ENCODE measurements around the gene SEC11A. TPM values are rescaled to one million over a fixed set of nuclear protein-coding genes. Genes with fewer than 3 reads are reported as not detected.

SEC11A gene
- total RNA-seq, 2 experiments from 2014 or later: 44.1 to 47.0 TPM

GRCh38 chr15:84629033-84629432 is 86.9 kb downstream of the SEC11A start:
- peaks cover 22% of the 10 kb centered on the region for H3K4me1 Mint-ChIP-seq (ENCODE audit: low read depth)
- H3K9me3 Mint-ChIP-seq: no peaks in the 10 kb centered on the region
- intact Hi-C loops (cut with DNase I, micrococcal nuclease): no loop called here
- no peak overlapping the region for H3K4me3 Mint-ChIP-seq
- H3K27me3 Mint-ChIP-seq: no peaks in the 10 kb centered on the region
- Histone ChIP-seq H3K27me3 (ENCODE audit: control insufficient read depth in 1 of 2, insufficient read depth in 2 of 2, low read length in 2 of 2) (no peaks in the 10 kb centered on the region), H3K9me3 (ENCODE audit: control insufficient read depth in 1 of 2, insufficient read depth in 1 of 2, low read length in 2 of 2) (no peaks in the 10 kb centered on the region), H3K4me1 (ENCODE audit: insufficient read depth, low read length) (peaks cover 26% of the 10 kb centered on the region), H3K36me3 (ENCODE audit: insufficient read depth, low read length) (no peaks in the 10 kb centered on the region), H3K4me3 (ENCODE audit: low read length) (no peak overlapping the region), H3K27ac (ENCODE audit: low read depth in 1 of 2, low read length in 2 of 2) (no peak overlapping the region)
- DNase-seq: no peak
- TF ChIP-seq CTCF (IDR thresholded peaks at IDR 0.05): no peak
- ChIA-PET CTCF (interaction anchor here (1.0 kb wide), 1 partner anchor 120 kb away, joined by 3 read pairs; no protein-coding TSS in a partner anchor), POLR2A (interaction anchor here (0.8 to 0.9 kb wide), 2 partner anchors 29 to 37 kb away, joined by 3 read pairs; partner anchors contain the start of gene NMB)
- H3K27ac Mint-ChIP-seq: no peak overlapping the region
- no peak for ATAC-seq (ENCODE audit: poor library complexity)
- peaks cover 37% of the 10 kb centered on the region for H3K36me3 Mint-ChIP-seq (ENCODE audit: low read depth)

- no peaks in the 10 kb centered on the region for H3K27me3 Mint-ChIP-seq
- intact Hi-C loops (cut with DNase I, micrococcal nuclease): no loop called here
- no peaks in the 10 kb centered on the region for H3K27me3 ChIP-seq (ENCODE audit: control insufficient read depth in 1 of 2, insufficient read depth in 2 of 2, low read length in 2 of 2)
- H3K4me3 ChIP-seq (ENCODE audit: low read length): no peak overlapping the region
- ATAC-seq (ENCODE audit: poor library complexity): no peak
- H3K36me3 ChIP-seq (ENCODE audit: insufficient read depth, low read length): peaks cover 25% of the 10 kb centered on the region
- CTCF ChIA-PET: no interaction called here
- peaks cover 52% of the 10 kb centered on the region for H3K36me3 Mint-ChIP-seq (ENCODE audit: low read depth)
- POLR2A ChIA-PET: interaction anchor here (1.1 kb wide), 1 partner anchor 9 kb away, joined by 3 read pairs; no protein-coding TSS in a partner anchor
- H3K27ac ChIP-seq (ENCODE audit: low read depth in 1 of 2, low read length in 2 of 2): no peak overlapping the region
- H3K27ac Mint-ChIP-seq: no peak overlapping the region
- H3K4me1 Mint-ChIP-seq (ENCODE audit: low read depth): no peaks in the 10 kb centered on the region
- peaks cover 16 to 22% of the 10 kb centered on the region in 2 experiments for H3K9me3 ChIP-seq (ENCODE audit: control insufficient read depth in 1 of 2, insufficient read depth in 1 of 2, low read length in 2 of 2)
- no peak overlapping the region for H3K4me3 Mint-ChIP-seq
- peaks cover under 1% of the 10 kb centered on the region for H3K4me1 ChIP-seq (ENCODE audit: insufficient read depth, low read length)
- no peaks in the 10 kb centered on the region for H3K9me3 Mint-ChIP-seq
- no peak for TF ChIP-seq CTCF (IDR thresholded peaks at IDR 0.05)
- no peak for DNase-seq
These were observed 90.8 kb downstream of the SEC11A start for GRCh38 chr15:84625123-84625522.

GRCh38 chr15:84624359-84624758 is 91.6 kb downstream of the SEC11A start:
- no peaks in the 10 kb centered on the region for H3K9me3 Mint-ChIP-seq
- H3K27me3 Mint-ChIP-seq: no peaks in the 10 kb centered on the region
- no peaks in the 10 kb centered on the region for H3K4me1 Mint-ChIP-seq (ENCODE audit: low read depth)
- Histone ChIP-seq H3K27ac (ENCODE audit: low read depth in 1 of 2, low read length in 2 of 2) (no peak overlapping the region), H3K9me3 (ENCODE audit: control insufficient read depth in 1 of 2, insufficient read depth in 1 of 2, low read length in 2 of 2) (peaks cover 16 to 22% of the 10 kb centered on the region in 2 experiments), H3K27me3 (ENCODE audit: control insufficient read depth in 1 of 2, insufficient read depth in 2 of 2, low read length in 2 of 2) (no peaks in the 10 kb centered on the region), H3K4me1 (ENCODE audit: insufficient read depth, low read length) (no peaks in the 10 kb centered on the region), H3K4me3 (ENCODE audit: low read length) (no peak overlapping the region), H3K36me3 (ENCODE audit: insufficient read depth, low read length) (peaks cover 25% of the 10 kb centered on the region)
- TF ChIP-seq CTCF (IDR thresholded peaks at IDR 0.05): no peak
- no peak for ATAC-seq (ENCODE audit: poor library complexity)
- intact Hi-C loops (cut with DNase I, micrococcal nuclease): no loop called here
- H3K4me3 Mint-ChIP-seq: no peak overlapping the region
- H3K36me3 Mint-ChIP-seq (ENCODE audit: low read depth): peaks cover 59% of the 10 kb centered on the region
- ChIA-PET POLR2A (interaction anchor here (0.7 kb wide), 1 partner anchor 30 kb away, joined by 3 read pairs; no protein-coding TSS in a partner anchor), CTCF (no interaction called here)
- no peak for DNase-seq
- no peak overlapping the region for H3K27ac Mint-ChIP-seq
